Pericardium fibroblast (primary cell): Measurements from ENCODE around the gene ACAD8. TPM values are rescaled to one million over a fixed set of nuclear protein-coding genes. Genes with fewer than 3 reads are reported as not detected.

Experiments
- total RNA-seq: library from RNA; depleted of rRNA; stranded (reverse); fragments of >200 nt; gene quantifications from 2 replicates; pipeline ENCODE4 v1.2.3, GENCODE V29; 2015

ACAD8 gene
- total RNA-seq, result 13.2 and 18.8 TPM in 2 replicates

GRCh38 chr11:134253188-134253993 is at the start of gene ACAD8, which contains the start of gene THYN1:
ACAD8 (plus strand) TSS chr11:134253568; CDS start chr11:134253601, 33 bp downstream.
THYN1 (minus strand) TSS chr11:134253352; CDS start chr11:134252882, 470 bp downstream.

GRCh38 chr11:134223836-134224709 is 29.3 kb upstream of the ACAD8 start, which contains the start of the genes NCAPD3 and VPS26B:
NCAPD3 (minus strand) TSS chr11:134223967; CDS start chr11:134223926, 41 bp downstream.
VPS26B (plus strand) TSS chr11:134224671; CDS start chr11:134225123, 452 bp downstream.

GRCh38 chr11:134275534-134276395 is 22.4 kb downstream of the ACAD8 start, which contains the start of gene GLB1L3:
GLB1L3 (plus strand) TSS chr11:134276379; CDS start chr11:134276741, 362 bp downstream.

Other genes starting within 250 kb of the ACAD8 start
- 46.6 and 47.7 TPM in 2 replicates for gene JAM3, start 184.5 kb upstream of the ACAD8 start, total RNA-seq
- 6.2 and 11.4 TPM in 2 replicates for gene NCAPD3, start 29.6 kb upstream of the ACAD8 start, total RNA-seq
- gene VPS26B, start 28.9 kb upstream of the ACAD8 start, total RNA-seq, result 42.4 and 46.0 TPM in 2 replicates
- gene THYN1, start 216 bp upstream of the ACAD8 start, total RNA-seq, result 27.7 and 45.9 TPM in 2 replicates
- gene GLB1L3, start 22.8 kb downstream of the ACAD8 start, total RNA-seq, result not detected in 2 replicates
- gene GLB1L2, start 78.4 kb downstream of the ACAD8 start, total RNA-seq, result 0.51 and 0.70 TPM in 2 replicates
- gene B3GAT1, start 158.7 kb downstream of the ACAD8 start, total RNA-seq, result not detected in 2 replicates